Prostate gland (tissue), 2 donors: ENCODE measurements around the gene SPAG9.

ENCODE experiments used
- CTCF ChIP-seq, 4 experiments: fragments of 200-600 bp in 2 of 4; fragments of 450-650 bp in 2 of 4; sonication (generic) in 2 of 4; IDR thresholded peaks; 1 replicate in 3 of 4; 2 replicates in 1 of 4; pipeline ENCODE4 v1.5.1; 2016 to 2019; ENCODE audit warnings: antibody characterized with exemption in 4 of 4, mild to moderate bottlenecking in 2 of 4, moderate library complexity in 2 of 4
- POLR2A ChIP-seq: fragments of 450-650 bp; IDR thresholded peaks from one replicate; pipeline ENCODE4 v1.6.1; 2016; ENCODE audit warnings: antibody characterized with exemption, mild to moderate bottlenecking
- POLR2AphosphoS5 ChIP-seq: sonication (generic); formaldehyde crosslinking; IDR thresholded peaks from one replicate; pipeline ENCODE4 v1.6.1; 2017; ENCODE audit warnings: antibody characterized with exemption

- TF ChIP-seq POLR2A: no peak
- no peak for TF ChIP-seq CTCF (IDR thresholded peaks at IDR 0.05)
- TF ChIP-seq POLR2AphosphoS5: no peak
These were observed 131.5 kb downstream of the SPAG9 start for GRCh38 chr17:50989149-50989548.
